PC-3 (cell line): ENCODE measurements around the gene RALB.

Source experiments
- CTCF ChIP-seq: fragments of 300-600 bp; sonication (generic); conservative IDR thresholded peaks from 2 replicates; pipeline ENCODE4 v1.5.1; 2017; ENCODE audit warnings: antibody characterized with exemption, low read depth, mild to moderate bottlenecking, low read length
- EZH2 ChIP-seq: fragments of 300-600 bp; sonication (generic); IDR thresholded peaks from one replicate; pipeline ENCODE4 v1.6.1; 2017; ENCODE audit warnings: antibody characterized with exemption, mild to moderate bottlenecking, low read length; ENCODE audit not compliant: unreplicated experiment
- EZH2phosphoT487 ChIP-seq: fragments of 300-600 bp; sonication (generic); IDR thresholded peaks from 2 replicates; pipeline ENCODE4 v1.6.1; 2018; ENCODE audit warnings: mild to moderate bottlenecking, antibody characterized with exemption, low read length, borderline replicate concordance

- TF ChIP-seq CTCF (no peak), EZH2phosphoT487 (no peak), EZH2 (no peak)
Observed at GRCh38 chr2:120254178-120254577, 1.5 kb downstream of the RALB start.
